Parathyroid adenoma (tissue), 2 donors: Measurements from ENCODE around the gene RPH3AL.

Source experiments
- H2AFZ ChIP-seq: fragments of 300-600 bp; sonication (generic); one replicate; pipeline ENCODE4 v1.7.0; 2017; ENCODE audit warnings: antibody characterized with exemption, mild to moderate bottlenecking
- H3K27ac ChIP-seq: fragments of 300-600 bp; sonication (generic); one replicate; pipeline ENCODE4 v1.7.0; 2017
- H3K27me3 ChIP-seq: fragments of 300-600 bp; sonication (generic); one replicate; pipeline ENCODE4 v1.7.0; 2017; ENCODE audit warnings: low read length; ENCODE audit not compliant: control insufficient read depth, insufficient read depth
- H3K36me3 ChIP-seq: fragments of 300-600 bp; sonication (generic); one replicate; pipeline ENCODE4 v1.7.0; 2017; ENCODE audit warnings: low read length; ENCODE audit not compliant: control insufficient read depth, insufficient read depth
- H3K4me1 ChIP-seq: fragments of 300-600 bp; sonication (generic); one replicate; pipeline ENCODE4 v1.7.0; 2017; ENCODE audit warnings: control low read depth
- H3K4me2 ChIP-seq: fragments of 300-600 bp; sonication (generic); one replicate; pipeline ENCODE4 v1.7.0; 2017; ENCODE audit warnings: low read length
- H3K4me3 ChIP-seq: fragments of 300-600 bp; sonication (generic); one replicate; pipeline ENCODE4 v1.7.0; 2017; ENCODE audit warnings: low read depth, low read length
- H3K79me2 ChIP-seq: fragments of 300-600 bp; sonication (generic); one replicate; pipeline ENCODE4 v1.7.0; 2017; ENCODE audit warnings: control low read depth
- H3K9ac ChIP-seq: fragments of 300-600 bp; sonication (generic); one replicate; pipeline ENCODE4 v1.7.0; 2017; ENCODE audit warnings: mild to moderate bottlenecking
- H3K9me3 ChIP-seq: fragments of 300-600 bp; sonication (generic); one replicate; pipeline ENCODE4 v1.7.0; 2017; ENCODE audit warnings: low read length; ENCODE audit not compliant: control insufficient read depth
- CTCF ChIP-seq: fragments of 300-600 bp; sonication (generic); IDR thresholded peaks from one replicate; pipeline ENCODE4 v1.7.0; 2017; ENCODE audit warnings: antibody characterized with exemption, mild to moderate bottlenecking
- donor health status: primary hyperparathyroidism.

RPH3AL gene

GRCh38 chr17:269616-270514 lies 82.7 kb downstream of the RPH3AL start:
- Histone ChIP-seq H3K79me2 (no peaks in the 10 kb centered on the region), H3K9ac (no peak overlapping the region)

GRCh38 chr17:266701-267667 lies 85.6 kb downstream of the RPH3AL start:
- no peak overlapping the region for H3K27ac ChIP-seq
- H3K9me3 ChIP-seq = no peaks in the 10 kb centered on the region
- H3K4me3 ChIP-seq = no peak overlapping the region
- H3K27me3 ChIP-seq = no peaks in the 10 kb centered on the region
- H3K36me3 ChIP-seq = no peaks in the 10 kb centered on the region
- H2AFZ ChIP-seq = no peak overlapping the region
- H3K79me2 ChIP-seq = no peaks in the 10 kb centered on the region
- H3K4me1 ChIP-seq = no peaks in the 10 kb centered on the region
- TF ChIP-seq CTCF = no peak
- H3K9ac ChIP-seq = no peak overlapping the region
- H3K4me2 ChIP-seq = no peak overlapping the region

More at GRCh38 chr17:269616-270514, 82.7 kb downstream of the RPH3AL start:
- Histone ChIP-seq H3K4me3 (no peak overlapping the region), H3K9me3 (no peaks in the 10 kb centered on the region), H3K4me2 (no peak overlapping the region), H3K4me1 (no peaks in the 10 kb centered on the region), H3K36me3 (no peaks in the 10 kb centered on the region), H2AFZ (no peak overlapping the region), H3K27ac (no peak overlapping the region), H3K27me3 (no peaks in the 10 kb centered on the region)
- TF ChIP-seq CTCF = no peak

GRCh38 chr17:266219-266618 lies 86.4 kb downstream of the RPH3AL start:
- H3K79me2 ChIP-seq = no peaks in the 10 kb centered on the region
- H3K4me1 ChIP-seq = no peaks in the 10 kb centered on the region
- no peak overlapping the region for H3K4me3 ChIP-seq
- H3K36me3 ChIP-seq = no peaks in the 10 kb centered on the region
- no peaks in the 10 kb centered on the region for H3K27me3 ChIP-seq
- H3K9ac ChIP-seq = no peak overlapping the region
- no peak for TF ChIP-seq CTCF
- H3K4me2 ChIP-seq = no peak overlapping the region
- no peak overlapping the region for H3K27ac ChIP-seq
- no peak overlapping the region for H2AFZ ChIP-seq
- H3K9me3 ChIP-seq = no peaks in the 10 kb centered on the region

- H3K27me3 ChIP-seq = no peaks in the 10 kb centered on the region
- no peak overlapping the region for H3K4me2 ChIP-seq
- no peak overlapping the region for H3K27ac ChIP-seq
- no peaks in the 10 kb centered on the region for H3K4me1 ChIP-seq
- H3K9ac ChIP-seq = no peak overlapping the region
- no peak for TF ChIP-seq CTCF
- no peak overlapping the region for H2AFZ ChIP-seq
- no peak overlapping the region for H3K4me3 ChIP-seq
- H3K36me3 ChIP-seq = no peaks in the 10 kb centered on the region
- no peaks in the 10 kb centered on the region for H3K79me2 ChIP-seq
- H3K9me3 ChIP-seq = no peaks in the 10 kb centered on the region
These were observed 86.9 kb downstream of the RPH3AL start for GRCh38 chr17:265718-266117.
